Measurements from ENCODE around the gene ATRIP. TPM values are rescaled to one million over a fixed set of nuclear protein-coding genes. Genes with fewer than 3 reads are reported as not detected.

Gene ATRIP
- total and polyA plus RNA-seq, 2 experiments from 2014 or later = 4.3 to 4.5 TPM

DNA sequence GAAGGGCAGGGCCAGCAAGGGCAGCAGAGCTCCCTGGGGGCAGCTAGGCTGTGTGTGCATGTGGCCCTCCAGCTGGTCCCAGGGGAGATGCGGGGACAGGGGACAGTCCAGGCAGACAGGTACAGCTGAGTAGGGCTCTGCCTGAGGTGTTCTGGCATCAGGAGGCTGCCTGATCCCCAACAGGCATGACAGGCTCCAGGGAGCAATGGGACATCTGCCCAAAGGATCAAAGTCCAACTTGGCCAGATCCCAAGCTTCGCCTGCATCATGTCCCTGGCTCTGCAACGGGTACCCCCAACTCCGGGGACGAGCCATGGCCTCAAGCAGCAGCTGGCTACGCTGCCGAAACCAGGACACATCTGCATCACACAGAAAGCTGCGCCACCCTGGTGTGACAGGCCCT, 21.8 kb downstream of the ATRIP start:
- TF ChIP-seq EZH2phosphoT487 (IDR thresholded peaks at IDR 0.05; ENCODE audit: low read depth, severe bottlenecking, unreplicated experiment) (no peak), EZH2 (IDR thresholded peaks at IDR 0.05; ENCODE audit: borderline replicate concordance) (no peak)
- TF ChIP-seq, protein P1, sequence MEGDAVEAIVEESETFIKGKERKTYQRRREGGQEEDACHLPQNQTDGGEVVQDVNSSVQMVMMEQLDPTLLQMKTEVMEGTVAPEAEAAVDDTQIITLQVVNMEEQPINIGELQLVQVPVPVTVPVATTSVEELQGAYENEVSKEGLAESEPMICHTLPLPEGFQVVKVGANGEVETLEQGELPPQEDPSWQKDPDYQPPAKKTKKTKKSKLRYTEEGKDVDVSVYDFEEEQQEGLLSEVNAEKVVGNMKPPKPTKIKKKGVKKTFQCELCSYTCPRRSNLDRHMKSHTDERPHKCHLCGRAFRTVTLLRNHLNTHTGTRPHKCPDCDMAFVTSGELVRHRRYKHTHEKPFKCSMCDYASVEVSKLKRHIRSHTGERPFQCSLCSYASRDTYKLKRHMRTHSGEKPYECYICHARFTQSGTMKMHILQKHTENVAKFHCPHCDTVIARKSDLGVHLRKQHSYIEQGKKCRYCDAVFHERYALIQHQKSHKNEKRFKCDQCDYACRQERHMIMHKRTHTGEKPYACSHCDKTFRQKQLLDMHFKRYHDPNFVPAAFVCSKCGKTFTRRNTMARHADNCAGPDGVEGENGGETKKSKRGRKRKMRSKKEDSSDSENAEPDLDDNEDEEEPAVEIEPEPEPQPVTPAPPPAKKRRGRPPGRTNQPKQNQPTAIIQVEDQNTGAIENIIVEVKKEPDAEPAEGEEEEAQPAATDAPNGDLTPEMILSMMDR (IDR thresholded peaks at IDR 0.05; ENCODE audit: poor library complexity) = no peak
- Histone ChIP-seq H3K4me1 (ENCODE audit: insufficient read depth) (peaks cover 40% of the 10 kb centered on the region), H3K27me3 (no peaks in the 10 kb centered on the region), H3K27ac (peak overlapping the region; percentile 34), H3K4me3 (no peak overlapping the region), H4K20me1 (ENCODE audit: insufficient read depth, poor library complexity, severe bottlenecking) (no peaks in the 10 kb centered on the region), H3K9me3 (ENCODE audit: low read depth) (no peaks in the 10 kb centered on the region), H3K9me2 (replicated peaks; ENCODE audit: insufficient read depth) (no peaks in the 10 kb centered on the region), H3K4me2 (no peak overlapping the region), H3K79me2 (peaks cover 47% of the 10 kb centered on the region), H3K36me3 (replicated peaks; ENCODE audit: insufficient read depth, low read depth) (no peaks in the 10 kb centered on the region), H2AFZ (no peak overlapping the region)
- WGBS (ENCODE audit: low lambda C conversion rate, missing lambda C conversion rate) = 94% methylated on average over 8 of the region's 8 CpGs
- no peak for DNase-seq (ENCODE audit: low spot score)

DNA sequence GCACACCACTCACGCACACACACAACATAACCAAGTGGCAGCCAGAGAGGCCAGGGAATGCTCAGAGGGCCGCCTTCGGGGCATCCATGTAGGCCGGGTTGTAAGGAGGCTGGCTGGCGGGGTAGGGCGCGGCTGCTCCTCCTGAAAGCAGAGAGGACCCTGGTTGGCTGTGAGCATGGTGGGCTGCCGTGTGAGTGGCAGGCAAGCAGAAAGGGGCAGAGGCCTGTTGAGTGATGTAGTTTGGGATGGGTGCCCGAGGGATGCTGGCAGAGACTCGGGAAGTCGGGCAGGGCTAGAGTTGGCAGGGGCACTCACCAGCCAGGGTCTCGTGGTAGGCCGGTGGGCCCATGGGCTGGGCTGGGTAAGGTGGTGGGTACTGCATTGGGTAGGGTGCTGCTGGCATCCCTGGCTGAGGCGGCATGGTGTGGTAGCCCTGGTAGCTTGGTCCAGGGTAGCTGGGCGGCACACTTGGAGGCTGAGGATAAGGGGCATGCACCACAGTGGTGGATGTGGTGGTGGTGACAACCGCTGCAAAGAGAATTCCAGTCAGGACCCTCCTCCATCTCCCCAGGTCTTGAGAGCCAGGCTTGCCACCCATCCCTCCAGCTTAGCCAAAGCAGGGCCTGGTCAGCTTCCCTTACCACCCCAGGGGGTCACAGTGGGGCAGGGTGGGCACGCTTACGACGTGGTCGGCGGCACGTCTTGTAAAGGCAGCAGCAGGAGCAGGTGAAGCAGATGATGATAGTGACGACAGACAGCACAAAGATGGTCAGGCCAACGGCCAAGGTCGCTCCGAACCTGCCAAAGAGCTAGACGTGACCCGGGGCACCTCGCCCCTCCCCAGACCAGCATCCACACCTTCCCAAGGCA, 22.7 kb downstream of the ATRIP start:
- H3K4me2 ChIP-seq = no peak overlapping the region
- H3K27me3 ChIP-seq = no peaks in the 10 kb centered on the region
- no peaks in the 10 kb centered on the region for H3K36me3 ChIP-seq (replicated peaks; ENCODE audit: insufficient read depth, low read depth)
- WGBS (ENCODE audit: low lambda C conversion rate, missing lambda C conversion rate) = 97% methylated on average over 27 of the region's 29 CpGs
- H4K20me1 ChIP-seq (ENCODE audit: insufficient read depth, poor library complexity, severe bottlenecking) = no peaks in the 10 kb centered on the region
- no peak for DNase-seq (ENCODE audit: low spot score)
- H3K27ac ChIP-seq = no peak overlapping the region
- H3K9me2 ChIP-seq (replicated peaks; ENCODE audit: insufficient read depth) = no peaks in the 10 kb centered on the region
- H3K9me3 ChIP-seq (ENCODE audit: low read depth) = no peaks in the 10 kb centered on the region
- TF ChIP-seq, protein P1 (IDR thresholded peaks at IDR 0.05; ENCODE audit: poor library complexity) = no peak
- TF ChIP-seq EZH2 (IDR thresholded peaks at IDR 0.05; ENCODE audit: borderline replicate concordance) = no peak
- no peak for TF ChIP-seq EZH2phosphoT487 (IDR thresholded peaks at IDR 0.05; ENCODE audit: low read depth, severe bottlenecking, unreplicated experiment)
- H3K79me2 ChIP-seq = peaks cover 47% of the 10 kb centered on the region
- H3K4me3 ChIP-seq = no peak overlapping the region
- H2AFZ ChIP-seq = no peak overlapping the region
- H3K4me1 ChIP-seq (ENCODE audit: insufficient read depth) = peaks cover 50% of the 10 kb centered on the region

DNA sequence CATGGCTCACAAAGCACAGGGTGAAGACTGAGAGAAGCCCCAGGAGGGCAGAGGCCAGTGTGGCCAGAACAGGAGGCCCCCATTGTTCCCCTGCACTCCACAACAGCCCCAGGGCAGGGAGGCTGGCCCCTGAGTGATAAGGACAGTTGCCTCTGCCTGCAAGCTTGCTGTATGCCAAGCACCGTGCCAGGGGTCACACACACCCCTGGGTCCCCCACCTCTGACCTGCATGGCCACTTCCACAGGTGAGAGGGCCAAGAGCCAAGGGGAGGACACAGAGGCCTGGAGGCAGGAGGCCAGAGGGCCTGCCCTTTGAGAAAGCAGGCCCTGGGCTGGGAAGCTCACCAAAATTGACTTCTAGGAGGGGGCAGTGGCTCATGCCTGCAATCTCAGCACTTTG, 23.7 kb downstream of the ATRIP start:
- DNase-seq (ENCODE audit: low spot score) = no peak
- H4K20me1 ChIP-seq (ENCODE audit: insufficient read depth, poor library complexity, severe bottlenecking) = no peaks in the 10 kb centered on the region
- TF ChIP-seq, protein P1 (IDR thresholded peaks at IDR 0.05; ENCODE audit: poor library complexity) = no peak
- no peak for TF ChIP-seq EZH2phosphoT487 (IDR thresholded peaks at IDR 0.05; ENCODE audit: low read depth, severe bottlenecking, unreplicated experiment)
- no peak for TF ChIP-seq EZH2 (IDR thresholded peaks at IDR 0.05; ENCODE audit: borderline replicate concordance)
- H3K27me3 ChIP-seq = no peaks in the 10 kb centered on the region
- peak overlapping the region; percentile 28 for H3K27ac ChIP-seq
- no peak overlapping the region for H3K4me3 ChIP-seq
- 37% methylated on average over 1 of the region's 1 CpG for WGBS (ENCODE audit: low lambda C conversion rate, missing lambda C conversion rate)
- H3K36me3 ChIP-seq (replicated peaks; ENCODE audit: insufficient read depth, low read depth) = no peaks in the 10 kb centered on the region
- no peak overlapping the region for H2AFZ ChIP-seq
- peaks cover 49% of the 10 kb centered on the region for H3K4me1 ChIP-seq (ENCODE audit: insufficient read depth)
- H3K9me3 ChIP-seq (ENCODE audit: low read depth) = no peaks in the 10 kb centered on the region
- peaks cover 47% of the 10 kb centered on the region for H3K79me2 ChIP-seq
- peak overlapping the region; percentile 48 for H3K4me2 ChIP-seq
- H3K9me2 ChIP-seq (replicated peaks; ENCODE audit: insufficient read depth) = no peaks in the 10 kb centered on the region
